H54 (cell line): Measurements from ENCODE around the gene SLC35A1.
"Not testable (repeated sequence)": the region's sequence is repeated elsewhere in the genome, so short reads cannot be mapped to it uniquely, and the experiment has no call there.

Experiments
- DNase-seq: peaks from one replicate; pipeline ENCODE4 v3.0.0; 2011; ENCODE audit warnings: low spot score, mixed read lengths; ENCODE audit not compliant: insufficient read length
- FAIRE-seq: peaks from 3 replicates; lab custom pipeline; 2011; peaks lifted over from hg19 to GRCh38; lab: Jason Lieb, UNC
- POLR2A ChIP-seq: IDR thresholded peaks from 2 replicates; pipeline ENCODE4 v1.6.1; 2011; ENCODE audit warnings: low read depth, mild to moderate bottlenecking, low read length

Gene SLC35A1

GRCh38 chr6:87472525-87473418 is at the start of gene SLC35A1:
Gene SLC35A1 (plus strand): TSS chr6:87472974. CDS start chr6:87473004, 30 bp downstream.
- DNase-seq (peak; percentile 66), FAIRE-seq (peak; percentile 95)
- TF ChIP-seq POLR2A: peak; percentile 78

GRCh38 chr6:87426789-87427188 is 46.0 kb upstream of the SLC35A1 start:
- TF ChIP-seq POLR2A: no peak
- DNase-seq (no peak), FAIRE-seq (no peak)

GRCh38 chr6:87430499-87430898 is 42.3 kb upstream of the SLC35A1 start:
- DNase-seq: no peak
- no peak for TF ChIP-seq POLR2A
- FAIRE-seq: no peak

GRCh38 chr6:87431263-87431662 is 41.5 kb upstream of the SLC35A1 start:
- no peak for TF ChIP-seq POLR2A
- FAIRE-seq: no peak

GRCh38 chr6:87436435-87436834 is 36.3 kb upstream of the SLC35A1 start:
- DNase-seq: peak; percentile 25
- no peak for TF ChIP-seq POLR2A
- peak; percentile 85 for FAIRE-seq

More at GRCh38 chr6:87431263-87431662, 41.5 kb upstream of the SLC35A1 start:
- no peak for DNase-seq

GRCh38 chr6:87441711-87442110 is 31.1 kb upstream of the SLC35A1 start:
- FAIRE-seq (no peak), DNase-seq (no peak)
- no peak for TF ChIP-seq POLR2A

GRCh38 chr6:87444362-87444761 is 28.4 kb upstream of the SLC35A1 start:
- no peak for TF ChIP-seq POLR2A
- no peak for FAIRE-seq
- DNase-seq: no peak

- FAIRE-seq (no peak), DNase-seq (no peak)
- TF ChIP-seq POLR2A: no peak
These were observed 7.7 kb upstream of the SLC35A1 start for GRCh38 chr6:87465051-87465450.

- no peak for TF ChIP-seq POLR2A
- DNase-seq: peak; percentile 5
- FAIRE-seq: no peak
These were observed 687 bp downstream of the SLC35A1 start for GRCh38 chr6:87473419-87473903.

GRCh38 chr6:87481931-87482330 is 9.2 kb downstream of the SLC35A1 start:
- FAIRE-seq (no peak), DNase-seq (no peak)
- no peak for TF ChIP-seq POLR2A

- no peak for TF ChIP-seq POLR2A
- no peak for FAIRE-seq
- DNase-seq: no peak
These were observed 9.6 kb downstream of the SLC35A1 start for GRCh38 chr6:87482366-87482765.

- FAIRE-seq: no peak
- no peak for DNase-seq
- no peak for TF ChIP-seq POLR2A
These were observed 11.2 kb downstream of the SLC35A1 start for GRCh38 chr6:87483929-87484328.

GRCh38 chr6:87484491-87484890 is 11.7 kb downstream of the SLC35A1 start:
- TF ChIP-seq POLR2A: no peak
- FAIRE-seq: no peak

GRCh38 chr6:87487555-87487954 is 14.8 kb downstream of the SLC35A1 start:
- no peak for FAIRE-seq
- TF ChIP-seq POLR2A: no peak
- no peak for DNase-seq

More at GRCh38 chr6:87484491-87484890, 11.7 kb downstream of the SLC35A1 start:
- DNase-seq: no peak

- not testable (repeated sequence) for DNase-seq, FAIRE-seq
These were observed 16.6 kb downstream of the SLC35A1 start for GRCh38 chr6:87489326-87489725.
